ENCODE results near the gene PIK3R3. TPM values are rescaled to one million over a fixed set of nuclear protein-coding genes. Genes with fewer than 3 reads are reported as not detected.
A peak's percentile ranks its signal among the peaks of the same experiment; 100 is the strongest.

The PIK3R3 gene
- total RNA-seq, 1 experiment from 2014 or later: 3.6 TPM

DNA sequence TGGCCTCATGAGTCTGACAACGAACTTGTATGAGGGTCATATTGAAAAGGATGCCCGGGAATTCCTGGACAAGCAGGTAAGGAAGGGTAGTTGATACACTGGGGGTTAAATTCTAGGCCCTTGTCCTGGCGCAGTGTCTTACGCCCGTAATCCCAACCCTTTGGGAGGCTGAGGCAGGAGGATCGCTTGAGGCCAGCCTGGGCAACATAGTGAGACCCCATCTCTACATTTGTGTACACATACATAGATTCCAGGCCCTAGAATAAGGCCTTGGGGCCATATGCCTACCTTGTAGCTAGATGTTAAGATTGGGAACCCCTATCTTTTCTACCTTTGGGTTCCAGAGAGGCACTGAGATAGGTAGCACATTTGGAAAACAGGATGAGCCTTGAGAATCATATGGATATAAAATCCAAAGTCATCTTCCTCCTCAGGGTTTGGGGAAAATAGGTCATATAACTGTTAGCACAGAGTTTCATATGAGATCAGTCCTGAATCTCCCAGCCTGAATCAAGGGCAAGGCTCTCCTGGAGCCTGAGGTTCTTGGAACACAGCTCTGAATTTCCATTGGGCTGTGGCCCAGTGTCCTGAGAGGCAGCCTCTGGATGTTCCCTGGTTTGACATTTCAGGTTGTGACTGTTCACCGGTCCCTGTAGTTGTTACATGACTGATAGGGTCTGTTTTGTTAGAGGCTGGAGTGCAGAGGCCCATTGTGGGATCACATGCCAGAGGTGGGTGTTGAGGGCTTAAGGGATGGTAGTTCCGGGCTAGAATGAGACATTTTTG is 104.4 kb downstream of the PIK3R3 start:
- ChIA-PET POLR2A (no interaction called here), CTCF (no interaction called here)
- no TSS peak for BruUV-seq (replicated peaks)
- intact Hi-C loops (cut with micrococcal nuclease; ENCODE audit: unreplicated experiment): no loop called here
- H3K4me1 ChIP-seq: no peaks in the 10 kb centered on the region
- no peaks in the 10 kb centered on the region for H3K27me3 ChIP-seq (replicated peaks; ENCODE audit: control insufficient read depth, insufficient read depth, low read length)
- Mint-ChIP-seq H3K27me3 (ENCODE audit: insufficient read depth, unreplicated experiment) (no peaks in the 10 kb centered on the region), H3K9me3 (ENCODE audit: unreplicated experiment) (no peaks in the 10 kb centered on the region), H3K4me3 (ENCODE audit: unreplicated experiment) (no peak overlapping the region), H3K4me1 (ENCODE audit: low read depth, unreplicated experiment) (no peaks in the 10 kb centered on the region), H3K36me3 (ENCODE audit: insufficient read depth, unreplicated experiment) (peaks cover 30% of the 10 kb centered on the region), H3K27ac (ENCODE audit: unreplicated experiment) (no peak overlapping the region)
- TF ChIP-seq, protein P1, sequence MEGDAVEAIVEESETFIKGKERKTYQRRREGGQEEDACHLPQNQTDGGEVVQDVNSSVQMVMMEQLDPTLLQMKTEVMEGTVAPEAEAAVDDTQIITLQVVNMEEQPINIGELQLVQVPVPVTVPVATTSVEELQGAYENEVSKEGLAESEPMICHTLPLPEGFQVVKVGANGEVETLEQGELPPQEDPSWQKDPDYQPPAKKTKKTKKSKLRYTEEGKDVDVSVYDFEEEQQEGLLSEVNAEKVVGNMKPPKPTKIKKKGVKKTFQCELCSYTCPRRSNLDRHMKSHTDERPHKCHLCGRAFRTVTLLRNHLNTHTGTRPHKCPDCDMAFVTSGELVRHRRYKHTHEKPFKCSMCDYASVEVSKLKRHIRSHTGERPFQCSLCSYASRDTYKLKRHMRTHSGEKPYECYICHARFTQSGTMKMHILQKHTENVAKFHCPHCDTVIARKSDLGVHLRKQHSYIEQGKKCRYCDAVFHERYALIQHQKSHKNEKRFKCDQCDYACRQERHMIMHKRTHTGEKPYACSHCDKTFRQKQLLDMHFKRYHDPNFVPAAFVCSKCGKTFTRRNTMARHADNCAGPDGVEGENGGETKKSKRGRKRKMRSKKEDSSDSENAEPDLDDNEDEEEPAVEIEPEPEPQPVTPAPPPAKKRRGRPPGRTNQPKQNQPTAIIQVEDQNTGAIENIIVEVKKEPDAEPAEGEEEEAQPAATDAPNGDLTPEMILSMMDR (IDR thresholded peaks at IDR 0.05; ENCODE audit: insufficient read depth in 1 of 2, low read depth in 1 of 2, low read length in 1 of 2, severe bottlenecking in 1 of 2, unreplicated experiment in 1 of 2): no peak
- no peak overlapping the region for H3K4me3 ChIP-seq (ENCODE audit: low read depth, low read length)
- H3K9me3 ChIP-seq: no peaks in the 10 kb centered on the region
- no peak for DNase-seq
- H3K36me3 ChIP-seq (ENCODE audit: control insufficient read depth, insufficient read depth, low read length): no peaks in the 10 kb centered on the region; the same call in 1 of the 2 replicates

DNA sequence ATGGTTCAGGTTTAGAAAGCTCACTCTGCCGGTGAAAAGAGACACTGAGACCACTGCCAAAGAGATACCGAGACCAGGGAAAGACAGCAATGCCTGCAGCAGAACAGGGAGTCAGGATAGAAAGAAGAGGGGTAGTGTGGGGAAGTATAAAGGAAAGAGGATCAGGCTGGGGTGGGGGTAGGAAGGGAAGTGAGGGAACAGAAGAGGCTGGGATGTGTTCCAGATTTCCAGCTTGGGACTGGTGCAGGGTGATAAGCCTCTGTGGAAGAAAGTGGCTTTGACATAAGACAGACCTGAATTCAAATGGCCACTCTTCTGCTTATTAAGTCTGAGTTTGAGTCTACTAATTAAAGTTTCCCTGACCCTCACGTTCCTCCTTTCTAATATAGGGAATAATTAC is 105.9 kb downstream of the PIK3R3 start:
- CTCF ChIA-PET: no interaction called here
- BruUV-seq (replicated peaks): no TSS peak
- H3K4me3 ChIP-seq (ENCODE audit: low read depth, low read length): no peak overlapping the region
- Mint-ChIP-seq H3K27me3 (ENCODE audit: insufficient read depth, unreplicated experiment) (no peaks in the 10 kb centered on the region), H3K27ac (ENCODE audit: unreplicated experiment) (peak overlapping the region; percentile 61), H3K4me3 (ENCODE audit: unreplicated experiment) (no peak overlapping the region), H3K4me1 (ENCODE audit: low read depth, unreplicated experiment) (no peaks in the 10 kb centered on the region), H3K36me3 (ENCODE audit: insufficient read depth, unreplicated experiment) (peaks cover 22% of the 10 kb centered on the region), H3K9me3 (ENCODE audit: unreplicated experiment) (no peaks in the 10 kb centered on the region)
- no peaks in the 10 kb centered on the region for H3K4me1 ChIP-seq
- H3K36me3 ChIP-seq (ENCODE audit: control insufficient read depth, insufficient read depth, low read length): no peaks in the 10 kb centered on the region; the same call in 1 of the 2 replicates
- DNase-seq: no peak
- POLR2A ChIA-PET: no interaction called here
- H3K9me3 ChIP-seq: no peaks in the 10 kb centered on the region
- no peaks in the 10 kb centered on the region for H3K27me3 ChIP-seq (replicated peaks; ENCODE audit: control insufficient read depth, insufficient read depth, low read length)
- TF ChIP-seq, protein P1 (IDR thresholded peaks at IDR 0.05; ENCODE audit: insufficient read depth in 1 of 2, low read depth in 1 of 2, low read length in 1 of 2, severe bottlenecking in 1 of 2, unreplicated experiment in 1 of 2): no peak
- intact Hi-C loops (cut with micrococcal nuclease; ENCODE audit: unreplicated experiment): no loop called here

DNA sequence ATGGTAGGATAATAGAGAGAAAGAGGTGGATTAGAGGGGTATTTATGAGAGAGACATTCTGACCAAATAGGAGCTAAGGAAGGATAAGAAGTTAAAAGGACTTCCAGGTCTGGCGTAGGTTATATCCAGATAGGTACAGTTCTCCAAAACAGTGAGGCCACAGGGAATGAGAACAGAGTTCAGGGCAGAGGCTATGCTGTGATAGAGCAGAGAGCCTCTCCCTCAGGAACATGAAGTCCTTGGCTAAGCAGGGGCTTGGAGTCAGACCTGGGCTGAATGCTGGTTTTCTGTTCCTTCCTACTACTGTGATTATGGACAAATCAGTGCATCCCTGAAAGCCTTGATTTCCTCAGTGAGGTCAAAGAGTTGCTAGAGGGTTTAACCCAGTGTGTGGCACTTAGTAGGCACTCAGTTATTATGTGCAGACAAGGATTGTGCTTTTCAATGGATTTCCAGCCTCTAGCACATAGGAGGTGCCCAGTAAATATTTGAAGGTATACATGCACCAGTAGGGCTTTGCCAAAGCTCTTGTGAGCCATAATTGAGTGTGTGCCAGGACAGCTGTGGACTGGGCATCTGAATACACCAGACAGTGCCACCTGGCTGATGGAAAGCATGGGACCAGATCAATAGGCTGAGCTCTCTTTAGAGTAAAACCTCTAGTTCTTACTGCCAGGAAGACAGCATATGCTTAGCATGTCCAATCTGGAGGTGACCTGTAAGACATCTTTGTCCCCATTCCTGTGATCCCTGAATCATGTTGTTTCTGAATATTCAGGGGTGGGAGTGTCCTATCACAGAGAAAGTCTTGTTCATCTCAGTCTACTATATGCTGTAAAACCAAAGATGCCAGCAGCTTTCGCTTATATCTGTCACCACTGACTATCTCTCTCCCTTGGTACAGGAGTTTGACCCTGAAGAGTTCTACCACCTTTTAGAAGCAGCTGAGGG is 111.1 kb downstream of the PIK3R3 start:
- H3K4me1 ChIP-seq: no peaks in the 10 kb centered on the region
- TF ChIP-seq, protein P1 (IDR thresholded peaks at IDR 0.05; ENCODE audit: insufficient read depth in 1 of 2, low read depth in 1 of 2, low read length in 1 of 2, severe bottlenecking in 1 of 2, unreplicated experiment in 1 of 2): no peak
- intact Hi-C loops (cut with micrococcal nuclease; ENCODE audit: unreplicated experiment): no loop called here
- Mint-ChIP-seq H3K4me3 (ENCODE audit: unreplicated experiment) (no peak overlapping the region), H3K4me1 (ENCODE audit: low read depth, unreplicated experiment) (no peaks in the 10 kb centered on the region), H3K27me3 (ENCODE audit: insufficient read depth, unreplicated experiment) (no peaks in the 10 kb centered on the region), H3K9me3 (ENCODE audit: unreplicated experiment) (no peaks in the 10 kb centered on the region), H3K36me3 (ENCODE audit: insufficient read depth, unreplicated experiment) (peaks cover 7% of the 10 kb centered on the region), H3K27ac (ENCODE audit: unreplicated experiment) (no peak overlapping the region)
- no peaks in the 10 kb centered on the region for H3K36me3 ChIP-seq (ENCODE audit: control insufficient read depth, insufficient read depth, low read length)
- H3K27me3 ChIP-seq (replicated peaks; ENCODE audit: control insufficient read depth, insufficient read depth, low read length): no peaks in the 10 kb centered on the region
- CTCF ChIA-PET: no interaction called here
- no peaks in the 10 kb centered on the region for H3K9me3 ChIP-seq
- POLR2A ChIA-PET: no interaction called here
- H3K4me3 ChIP-seq (ENCODE audit: low read depth, low read length): no peak overlapping the region
- no TSS peak for BruUV-seq (replicated peaks)
- DNase-seq: no peak
